K562 (cell line): Measurements from ENCODE around the gene OR2W3. TPM values are rescaled to one million over a fixed set of nuclear protein-coding genes. Genes with fewer than 3 reads are reported as not detected.
A peak's percentile ranks its signal among the peaks of the same experiment; 100 is the strongest.

Experiments used
- DPF2 ChIP-seq: fragments of 450-650 bp; IDR thresholded peaks from 2 replicates; pipeline ENCODE4 v1.6.1; 2016
- EHMT2 ChIP-seq: fragments of 450-650 bp; IDR thresholded peaks from 2 replicates; pipeline ENCODE4 v1.6.1; 2018; ENCODE audit warnings: antibody characterized with exemption
- ELF1 ChIP-seq: fragments of 200-800 bp; sonication (Bioruptor generic); IDR thresholded peaks from 2 replicates; pipeline ENCODE4 v1.6.1; 2016; ENCODE audit warnings: missing genetic modification characterization, missing compliant biosample characterization
- MAX ChIP-seq: sonication (generic); formaldehyde crosslinking; IDR thresholded peaks from 2 replicates; pipeline ENCODE4 v1.9.0; 2022; ENCODE audit warnings: mild to moderate bottlenecking, missing genetic modification reagents
- RB1 ChIP-seq: fragments of 450-650 bp; IDR thresholded peaks from 2 replicates; pipeline ENCODE4 v1.6.1; 2017; ENCODE audit warnings: low read depth, mild to moderate bottlenecking
- SP1 ChIP-seq: sonication (generic); formaldehyde crosslinking; IDR thresholded peaks from 2 replicates; pipeline ENCODE4 v1.8.1; 2022; ENCODE audit warnings: mild to moderate bottlenecking, missing genetic modification reagents
- TBL1XR1 ChIP-seq, 2 experiments: IDR thresholded peaks; 2 replicates each; pipeline ENCODE4 v1.6.1; 2012; ENCODE audit warnings: improper control_type of control experiment in 2 of 2, low read length in 2 of 2, mild to moderate bottlenecking in 1 of 2
- polyA plus RNA-seq, 8 experiments: library from polyadenylated mRNA; depleted of rRNA in 4 of 8; stranded (reverse) in 5 of 8; unstranded in 3 of 8; fragments of >200 nt; fragmentation: Nextera tagmentation in 2 of 8; fragmentation: Illumina TruSeq in 1 of 8; extraction: Ambion mirVana in 2 of 8; extraction: Trizol in 1 of 8; gene quantifications; 2 replicates each; pipeline versions ENCODE4 v1.2.1 to v1.2.3, GENCODE V29; 2011 to 2014; ENCODE audit warnings: inconsistent platforms in 1 of 8, missing spikeins in 1 of 8
- total RNA-seq, 7 experiments: library from RNA; depleted of rRNA in 6 of 7; stranded (reverse); fragments of >200 nt in 6 of 7; fragmentation: Illumina TruSeq in 2 of 7; extraction: Trizol in 2 of 7; gene quantifications; 2 replicates each; pipeline versions ENCODE4 v1.2.1 to v1.2.3, GENCODE V29; 2011 to 2021; ENCODE audit warnings: low replicate concordance in 1 of 7
- TF ChIP-seq, protein P1 (sequence below): fragments of 250-450 bp; sonication (Bioruptor Pico); IDR thresholded peaks from 2 replicates; pipeline ENCODE4 v1.4.0; 2020; ENCODE audit warnings: mild to moderate bottlenecking, moderate library complexity, borderline replicate concordance
- TF ChIP-seq, protein P2 (sequence below): fragments of 450-650 bp; IDR thresholded peaks from 2 replicates; pipeline ENCODE4 v1.6.1; 2016; ENCODE audit warnings: mild to moderate bottlenecking, moderate library complexity
- TF ChIP-seq, protein P3 (sequence below): sonication (generic); formaldehyde crosslinking; IDR thresholded peaks from 2 replicates; pipeline ENCODE4 v1.5.0; 2020; ENCODE audit warnings: missing genetic modification reagents

OR2W3 gene
- total and polyA plus RNA-seq, 9 of the 15 experiments (the other 6 are each of a cell fraction or from before 2014, with no cell fraction given): 0.67 to 7.6 (median 3.7) TPM

GRCh38 chr1:247857069-247857984 lies 38.1 kb upstream of the OR2W3 start, which contains the start of gene TRIM58 (continued):
- TF ChIP-seq DPF2 (no peak), RB1 (peak; percentile 89; the same call in 1 of the 2 replicates), EHMT2 (no peak), SP1 (CRISPR knock-in tag) (no peak; the same call in 1 of the 2 replicates), ELF1 (peak; percentile 50), TBL1XR1 (IDR thresholded peaks at IDR 0.05; ENCODE audit: low read length in 2 of 2) (peak; percentile 21 to 69; a peak in 1 of 4 replicates), MAX (CRISPR knock-in tag) (no peak; the same call in 1 of the 2 replicates)
- TF ChIP-seq, protein P1, sequence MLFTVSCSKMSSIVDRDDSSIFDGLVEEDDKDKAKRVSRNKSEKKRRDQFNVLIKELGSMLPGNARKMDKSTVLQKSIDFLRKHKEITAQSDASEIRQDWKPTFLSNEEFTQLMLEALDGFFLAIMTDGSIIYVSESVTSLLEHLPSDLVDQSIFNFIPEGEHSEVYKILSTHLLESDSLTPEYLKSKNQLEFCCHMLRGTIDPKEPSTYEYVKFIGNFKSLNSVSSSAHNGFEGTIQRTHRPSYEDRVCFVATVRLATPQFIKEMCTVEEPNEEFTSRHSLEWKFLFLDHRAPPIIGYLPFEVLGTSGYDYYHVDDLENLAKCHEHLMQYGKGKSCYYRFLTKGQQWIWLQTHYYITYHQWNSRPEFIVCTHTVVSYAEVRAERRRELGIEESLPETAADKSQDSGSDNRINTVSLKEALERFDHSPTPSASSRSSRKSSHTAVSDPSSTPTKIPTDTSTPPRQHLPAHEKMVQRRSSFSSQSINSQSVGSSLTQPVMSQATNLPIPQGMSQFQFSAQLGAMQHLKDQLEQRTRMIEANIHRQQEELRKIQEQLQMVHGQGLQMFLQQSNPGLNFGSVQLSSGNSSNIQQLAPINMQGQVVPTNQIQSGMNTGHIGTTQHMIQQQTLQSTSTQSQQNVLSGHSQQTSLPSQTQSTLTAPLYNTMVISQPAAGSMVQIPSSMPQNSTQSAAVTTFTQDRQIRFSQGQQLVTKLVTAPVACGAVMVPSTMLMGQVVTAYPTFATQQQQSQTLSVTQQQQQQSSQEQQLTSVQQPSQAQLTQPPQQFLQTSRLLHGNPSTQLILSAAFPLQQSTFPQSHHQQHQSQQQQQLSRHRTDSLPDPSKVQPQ: no peak
- TF ChIP-seq, protein P2, sequence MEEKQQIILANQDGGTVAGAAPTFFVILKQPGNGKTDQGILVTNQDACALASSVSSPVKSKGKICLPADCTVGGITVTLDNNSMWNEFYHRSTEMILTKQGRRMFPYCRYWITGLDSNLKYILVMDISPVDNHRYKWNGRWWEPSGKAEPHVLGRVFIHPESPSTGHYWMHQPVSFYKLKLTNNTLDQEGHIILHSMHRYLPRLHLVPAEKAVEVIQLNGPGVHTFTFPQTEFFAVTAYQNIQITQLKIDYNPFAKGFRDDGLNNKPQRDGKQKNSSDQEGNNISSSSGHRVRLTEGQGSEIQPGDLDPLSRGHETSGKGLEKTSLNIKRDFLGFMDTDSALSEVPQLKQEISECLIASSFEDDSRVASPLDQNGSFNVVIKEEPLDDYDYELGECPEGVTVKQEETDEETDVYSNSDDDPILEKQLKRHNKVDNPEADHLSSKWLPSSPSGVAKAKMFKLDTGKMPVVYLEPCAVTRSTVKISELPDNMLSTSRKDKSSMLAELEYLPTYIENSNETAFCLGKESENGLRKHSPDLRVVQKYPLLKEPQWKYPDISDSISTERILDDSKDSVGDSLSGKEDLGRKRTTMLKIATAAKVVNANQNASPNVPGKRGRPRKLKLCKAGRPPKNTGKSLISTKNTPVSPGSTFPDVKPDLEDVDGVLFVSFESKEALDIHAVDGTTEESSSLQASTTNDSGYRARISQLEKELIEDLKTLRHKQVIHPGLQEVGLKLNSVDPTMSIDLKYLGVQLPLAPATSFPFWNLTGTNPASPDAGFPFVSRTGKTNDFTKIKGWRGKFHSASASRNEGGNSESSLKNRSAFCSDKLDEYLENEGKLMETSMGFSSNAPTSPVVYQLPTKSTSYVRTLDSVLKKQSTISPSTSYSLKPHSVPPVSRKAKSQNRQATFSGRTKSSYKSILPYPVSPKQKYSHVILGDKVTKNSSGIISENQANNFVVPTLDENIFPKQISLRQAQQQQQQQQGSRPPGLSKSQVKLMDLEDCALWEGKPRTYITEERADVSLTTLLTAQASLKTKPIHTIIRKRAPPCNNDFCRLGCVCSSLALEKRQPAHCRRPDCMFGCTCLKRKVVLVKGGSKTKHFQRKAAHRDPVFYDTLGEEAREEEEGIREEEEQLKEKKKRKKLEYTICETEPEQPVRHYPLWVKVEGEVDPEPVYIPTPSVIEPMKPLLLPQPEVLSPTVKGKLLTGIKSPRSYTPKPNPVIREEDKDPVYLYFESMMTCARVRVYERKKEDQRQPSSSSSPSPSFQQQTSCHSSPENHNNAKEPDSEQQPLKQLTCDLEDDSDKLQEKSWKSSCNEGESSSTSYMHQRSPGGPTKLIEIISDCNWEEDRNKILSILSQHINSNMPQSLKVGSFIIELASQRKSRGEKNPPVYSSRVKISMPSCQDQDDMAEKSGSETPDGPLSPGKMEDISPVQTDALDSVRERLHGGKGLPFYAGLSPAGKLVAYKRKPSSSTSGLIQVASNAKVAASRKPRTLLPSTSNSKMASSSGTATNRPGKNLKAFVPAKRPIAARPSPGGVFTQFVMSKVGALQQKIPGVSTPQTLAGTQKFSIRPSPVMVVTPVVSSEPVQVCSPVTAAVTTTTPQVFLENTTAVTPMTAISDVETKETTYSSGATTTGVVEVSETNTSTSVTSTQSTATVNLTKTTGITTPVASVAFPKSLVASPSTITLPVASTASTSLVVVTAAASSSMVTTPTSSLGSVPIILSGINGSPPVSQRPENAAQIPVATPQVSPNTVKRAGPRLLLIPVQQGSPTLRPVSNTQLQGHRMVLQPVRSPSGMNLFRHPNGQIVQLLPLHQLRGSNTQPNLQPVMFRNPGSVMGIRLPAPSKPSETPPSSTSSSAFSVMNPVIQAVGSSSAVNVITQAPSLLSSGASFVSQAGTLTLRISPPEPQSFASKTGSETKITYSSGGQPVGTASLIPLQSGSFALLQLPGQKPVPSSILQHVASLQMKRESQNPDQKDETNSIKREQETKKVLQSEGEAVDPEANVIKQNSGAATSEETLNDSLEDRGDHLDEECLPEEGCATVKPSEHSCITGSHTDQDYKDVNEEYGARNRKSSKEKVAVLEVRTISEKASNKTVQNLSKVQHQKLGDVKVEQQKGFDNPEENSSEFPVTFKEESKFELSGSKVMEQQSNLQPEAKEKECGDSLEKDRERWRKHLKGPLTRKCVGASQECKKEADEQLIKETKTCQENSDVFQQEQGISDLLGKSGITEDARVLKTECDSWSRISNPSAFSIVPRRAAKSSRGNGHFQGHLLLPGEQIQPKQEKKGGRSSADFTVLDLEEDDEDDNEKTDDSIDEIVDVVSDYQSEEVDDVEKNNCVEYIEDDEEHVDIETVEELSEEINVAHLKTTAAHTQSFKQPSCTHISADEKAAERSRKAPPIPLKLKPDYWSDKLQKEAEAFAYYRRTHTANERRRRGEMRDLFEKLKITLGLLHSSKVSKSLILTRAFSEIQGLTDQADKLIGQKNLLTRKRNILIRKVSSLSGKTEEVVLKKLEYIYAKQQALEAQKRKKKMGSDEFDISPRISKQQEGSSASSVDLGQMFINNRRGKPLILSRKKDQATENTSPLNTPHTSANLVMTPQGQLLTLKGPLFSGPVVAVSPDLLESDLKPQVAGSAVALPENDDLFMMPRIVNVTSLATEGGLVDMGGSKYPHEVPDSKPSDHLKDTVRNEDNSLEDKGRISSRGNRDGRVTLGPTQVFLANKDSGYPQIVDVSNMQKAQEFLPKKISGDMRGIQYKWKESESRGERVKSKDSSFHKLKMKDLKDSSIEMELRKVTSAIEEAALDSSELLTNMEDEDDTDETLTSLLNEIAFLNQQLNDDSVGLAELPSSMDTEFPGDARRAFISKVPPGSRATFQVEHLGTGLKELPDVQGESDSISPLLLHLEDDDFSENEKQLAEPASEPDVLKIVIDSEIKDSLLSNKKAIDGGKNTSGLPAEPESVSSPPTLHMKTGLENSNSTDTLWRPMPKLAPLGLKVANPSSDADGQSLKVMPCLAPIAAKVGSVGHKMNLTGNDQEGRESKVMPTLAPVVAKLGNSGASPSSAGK: no peak
- TF ChIP-seq, protein P3, sequence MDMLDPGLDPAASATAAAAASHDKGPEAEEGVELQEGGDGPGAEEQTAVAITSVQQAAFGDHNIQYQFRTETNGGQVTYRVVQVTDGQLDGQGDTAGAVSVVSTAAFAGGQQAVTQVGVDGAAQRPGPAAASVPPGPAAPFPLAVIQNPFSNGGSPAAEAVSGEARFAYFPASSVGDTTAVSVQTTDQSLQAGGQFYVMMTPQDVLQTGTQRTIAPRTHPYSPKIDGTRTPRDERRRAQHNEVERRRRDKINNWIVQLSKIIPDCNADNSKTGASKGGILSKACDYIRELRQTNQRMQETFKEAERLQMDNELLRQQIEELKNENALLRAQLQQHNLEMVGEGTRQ (CRISPR knock-in tag): no peak
